GM12878 (cell line): ENCODE measurements around the gene GJA4. TPM values are rescaled to one million over a fixed set of nuclear protein-coding genes. Genes with fewer than 3 reads are reported as not detected.
A peak's percentile ranks its signal among the peaks of the same experiment; 100 is the strongest.

Experiments used
- ATAC-seq: fragments of 200-7000 bp; cut with Tn5 transposase; 3 replicates; pipeline ENCODE4 v1.9.1; 2020; ENCODE audit warnings: mild to moderate bottlenecking, moderate library complexity
- BruUV-seq: library from RNA; stranded (reverse); fragments of 400-500 nt; replicated peaks from 2 replicates; lab custom pipeline; 2021; lab: Mats Ljungman, UMichigan
- CTCF ChIA-PET: fragments of 300-600 bp; sonication (Branson Sonifier 250); formaldehyde crosslinking; extraction: SDS; loops from one replicate; lab custom pipeline; 2021; ENCODE audit warnings: inconsistent platforms; lab: Yijun Ruan, JAX
- POLR2A ChIA-PET: fragments of 350-600 bp; formaldehyde crosslinking; extraction: SDS; loops from one replicate; lab custom pipeline; 2021; ENCODE audit warnings: inconsistent platforms; lab: Charles Lee
- RAD21 ChIA-PET: fragments of 300-600 bp; sonication (Branson Sonifier 250); formaldehyde crosslinking; loops from one replicate; lab custom pipeline; 2023; ENCODE audit warnings: antibody characterized with exemption; ENCODE audit not compliant: unreplicated experiment; lab: Charles Lee
- SMC1A ChIA-PET: fragments of 300-600 bp; sonication (Branson Sonifier 250); formaldehyde crosslinking; loops from one replicate; lab custom pipeline; 2023; ENCODE audit not compliant: unreplicated experiment, uncharacterized antibody; lab: Charles Lee
- DNase-seq: peaks from one replicate; pipeline ENCODE4 v3.0.0-alpha.2; 2011; ENCODE audit warnings: low read depth, low spot score
- FAIRE-seq: peaks from 3 replicates; lab custom pipeline; 2011; peaks lifted over from hg19 to GRCh38; lab: Jason Lieb, UNC
- H2AFZ ChIP-seq: 2 replicates; pipeline ENCODE4 v1.6.0; 2011; ENCODE audit warnings: low read depth, low read length, control low read depth; ENCODE audit not compliant: control insufficient read depth
- H3K27ac ChIP-seq: 2 replicates; pipeline ENCODE4 v1.5.1; 2011; ENCODE audit warnings: control low read depth; ENCODE audit not compliant: control insufficient read depth, insufficient read depth
- H3K27me3 ChIP-seq, 2 experiments: replicated peaks in 1 of 2; 2 replicates each; pipeline versions ENCODE4 v1.6.0 to v1.6.1; 2011; ENCODE audit warnings: low read length in 1 of 2; ENCODE audit not compliant: control insufficient read depth in 2 of 2, insufficient read depth in 2 of 2
- H3K36me3 ChIP-seq, 2 experiments: 2 replicates each; pipeline ENCODE4 v1.5.1; 2011; ENCODE audit warnings: low read length in 1 of 2; ENCODE audit not compliant: control insufficient read depth in 2 of 2, insufficient read depth in 2 of 2
- H3K4me1 ChIP-seq: 2 replicates; pipeline ENCODE4 v1.6.1; 2011; ENCODE audit warnings: mild to moderate bottlenecking, low read length, moderate library complexity, mixed read lengths; ENCODE audit not compliant: control insufficient read depth, insufficient read depth
- H3K4me2 ChIP-seq: 2 replicates; pipeline ENCODE4 v1.6.0; 2011; ENCODE audit warnings: control low read depth; ENCODE audit not compliant: control insufficient read depth, insufficient read depth
- H3K4me3 ChIP-seq: fragments of 200-600 bp; sonication (generic); 2 replicates; pipeline ENCODE4 v1.5.1; 2016
- H3K79me2 ChIP-seq: 2 replicates; pipeline ENCODE4 v1.6.0; 2011; ENCODE audit warnings: low read length; ENCODE audit not compliant: control insufficient read depth, insufficient read depth
- H3K9ac ChIP-seq: 2 replicates; pipeline ENCODE4 v1.8.0; 2011; ENCODE audit warnings: low read length, control low read depth, mixed read lengths; ENCODE audit not compliant: control insufficient read depth, insufficient read depth
- H3K9me3 ChIP-seq: replicated peaks from 3 replicates; pipeline ENCODE4 v1.5.1; 2011; ENCODE audit warnings: mild to moderate bottlenecking, low read length; ENCODE audit not compliant: control insufficient read depth, insufficient read depth
- H4K20me1 ChIP-seq: 2 replicates; pipeline ENCODE4 v1.6.0; 2011; ENCODE audit not compliant: control insufficient read depth, insufficient read depth
- ASH2L ChIP-seq: fragments of 300-600, 200-600 bp; sonication (generic); IDR thresholded peaks from 2 replicates; pipeline ENCODE4 v1.6.1; 2017; ENCODE audit warnings: low read depth, mild to moderate bottlenecking, borderline replicate concordance
- ATF7 ChIP-seq: fragments of 450-650 bp; IDR thresholded peaks from 2 replicates; pipeline ENCODE4 v1.6.1; 2016; ENCODE audit warnings: low read depth, mild to moderate bottlenecking
- BCL11A ChIP-seq: IDR thresholded peaks from 2 replicates; pipeline ENCODE4 v1.6.1; 2011; ENCODE audit warnings: low read depth, low read length
- BCL3 ChIP-seq: IDR thresholded peaks from 2 replicates; pipeline ENCODE4 v1.6.1; 2011; ENCODE audit warnings: borderline replicate concordance, low read depth, mild to moderate bottlenecking, moderate library complexity, low read length; ENCODE audit not compliant: insufficient read depth, poor library complexity, severe bottlenecking
- BHLHE40 ChIP-seq, 2 experiments: fragments of 450-650 bp in 1 of 2; IDR thresholded peaks; 2 replicates each; pipeline ENCODE4 v1.6.1; 2011 to 2017; ENCODE audit warnings: low read depth in 2 of 2, borderline replicate concordance in 1 of 2, improper control_type of control experiment in 1 of 2, low read length in 1 of 2, mild to moderate bottlenecking in 1 of 2
- GATAD2B ChIP-seq: fragments of 450-650 bp; conservative IDR thresholded peaks from 2 replicates; pipeline ENCODE4 v1.6.1; 2017; ENCODE audit warnings: low read depth, mild to moderate bottlenecking, moderate library complexity
- HCFC1 ChIP-seq: fragments of 150-350 bp; IDR thresholded peaks from 2 replicates; pipeline ENCODE4 v1.6.1; 2014; ENCODE audit warnings: low read length
- IKZF2 ChIP-seq, 2 experiments: fragments of 450-650 bp; IDR thresholded peaks; 2 replicates each; pipeline ENCODE4 v1.6.1; 2017; ENCODE audit warnings: mild to moderate bottlenecking in 2 of 2, moderate library complexity in 2 of 2
- PML ChIP-seq: IDR thresholded peaks from 2 replicates; pipeline ENCODE4 v1.6.1; 2012; ENCODE audit warnings: low read length, inconsistent platforms
- POU2F2 ChIP-seq: IDR thresholded peaks from 3 replicates; pipeline ENCODE4 v1.6.1; 2011; ENCODE audit warnings: low read depth, mild to moderate bottlenecking, low read length, borderline replicate concordance
- RAD51 ChIP-seq: fragments of 450-650 bp; IDR thresholded peaks from 2 replicates; pipeline ENCODE4 v1.6.1; 2016; ENCODE audit warnings: moderate library complexity, mild to moderate bottlenecking, inconsistent platforms
- RUNX3 ChIP-seq: IDR thresholded peaks from 2 replicates; pipeline ENCODE4 v1.6.1; 2012; ENCODE audit warnings: low read length, inconsistent platforms
- SREBF2 ChIP-seq: IDR thresholded peaks from 2 replicates; pipeline ENCODE4 v1.6.1; 2012; ENCODE audit warnings: mild to moderate bottlenecking, low read length
- TBL1XR1 ChIP-seq: IDR thresholded peaks from 2 replicates; pipeline ENCODE4 v1.6.1; 2012; ENCODE audit warnings: low read depth, low read length, improper control_type of control experiment
- TCF3 ChIP-seq: IDR thresholded peaks from 2 replicates; pipeline ENCODE4 v1.6.1; 2012; ENCODE audit warnings: low read depth, mild to moderate bottlenecking, low read length, borderline replicate concordance; ENCODE audit not compliant: insufficient read depth
- ZNF622 ChIP-seq: fragments of 450-650 bp; IDR thresholded peaks from 2 replicates; pipeline ENCODE4 v1.6.1; 2017; ENCODE audit warnings: mild to moderate bottlenecking, inconsistent platforms
- ZSCAN29 ChIP-seq: fragments of 450-650 bp; IDR thresholded peaks from 2 replicates; pipeline ENCODE4 v1.6.1; 2017; ENCODE audit warnings: mild to moderate bottlenecking, moderate library complexity
- WGBS: methylation state at CpG from one replicate; pipeline ENCODE4 v1.1.6; 2016; ENCODE audit warnings: low lambda C conversion rate; ENCODE audit not compliant: insufficient replicate concordance, insufficient coverage; ENCODE audit errors: missing lambda C conversion rate; 5-methylcytosine and 5-hydroxymethylcytosine counted together
- in situ Hi-C: fragments of 300-500 bp; cut with MboI; formaldehyde crosslinking; loops from 9 replicates; pipeline ENCODE4 v1.14.3; 2018; ENCODE audit warnings: mixed read lengths
- intact Hi-C: fragments of 100-400 bp; cut with micrococcal nuclease; formaldehyde crosslinking; loops from one replicate; pipeline ENCODE4 v1.14.2; 2022; ENCODE audit not compliant: unreplicated experiment
- polyA plus RNA-seq, 11 experiments: library from polyadenylated mRNA; depleted of rRNA in 4 of 11; unstranded in 6 of 11; stranded (reverse) in 5 of 11; fragments of >200 nt; fragmentation: Nextera tagmentation in 4 of 11; fragmentation: Illumina TruSeq in 1 of 11; extraction: Ambion mirVana in 4 of 11; extraction: Trizol in 1 of 11; gene quantifications; 1 replicate in 1 of 11; 2 replicates in 10 of 11; pipeline versions ENCODE4 v1.2.1 to v1.2.3, GENCODE V29; 2011 to 2016; ENCODE audit warnings: inconsistent platforms in 2 of 11, missing spikeins in 2 of 11, low read depth in 1 of 11
- total RNA-seq, 4 experiments: library from RNA; depleted of rRNA in 3 of 4; stranded (reverse); fragments of >200 nt in 3 of 4; fragmentation: Illumina TruSeq in 1 of 4; extraction: Trizol in 1 of 4; gene quantifications; 2 replicates each; pipeline versions ENCODE4 v1.2.1 to v1.2.3, GENCODE V29; 2013 to 2021
- TF ChIP-seq, protein P1 (sequence below): IDR thresholded peaks from 2 replicates; pipeline ENCODE4 v1.6.1; 2012; ENCODE audit warnings: low read depth, low read length, improper control_type of control experiment
- TF ChIP-seq, protein P2 (sequence below): fragments of 450-650 bp; IDR thresholded peaks from 2 replicates; pipeline ENCODE4 v1.6.1; 2017; ENCODE audit warnings: mild to moderate bottlenecking, moderate library complexity
- TF ChIP-seq, protein P3 (sequence below): fragments of 450-650 bp; IDR thresholded peaks from 2 replicates; pipeline ENCODE4 v1.6.1; 2016; ENCODE audit warnings: mild to moderate bottlenecking

GJA4 gene
- total and polyA plus RNA-seq, 10 of the 15 experiments (the other 5 are each of a cell fraction or from before 2014, with no cell fraction given), result 0.09 to 0.18 TPM; not detected in 8

GRCh38 chr1:34796990-34797389, 4.2 kb downstream of the GJA4 start:
- in situ Hi-C loops, result no loop called here
- Histone ChIP-seq H4K20me1 (no peaks in the 10 kb centered on the region), H3K9me3 (no peaks in the 10 kb centered on the region), H3K4me3 (no peak overlapping the region), H3K79me2 (no peaks in the 10 kb centered on the region), H2AFZ (no peak overlapping the region), H3K4me1 (peaks cover 27% of the 10 kb centered on the region), H3K4me2 (0 out of 2 replicates have a peak overlapping the region, but pooled peaks have one; percentile 30), H3K27ac (no peak overlapping the region), H3K36me3 (no peaks in the 10 kb centered on the region), H3K27me3 (no peaks in the 10 kb centered on the region), H3K9ac (no peak overlapping the region)
- SMC1A ChIA-PET, result interaction anchor here (1.2 to 1.4 kb wide), 3 partner anchors 10 to 60 kb away, joined by 3 to 5 read pairs (median 5); no protein-coding TSS in a partner anchor
- POLR2A ChIA-PET, result no interaction called here
- WGBS, result 19% methylated on average over 6 of the region's 6 CpGs
- intact Hi-C loops, result no loop called here
- BruUV-seq, result no TSS peak
- RAD21 ChIA-PET, result interaction anchor here (1.1 kb wide), 1 partner anchor 11 kb away, joined by 3 read pairs; no protein-coding TSS in a partner anchor
- FAIRE-seq (peak; percentile 23), DNase-seq (peak; percentile 27), ATAC-seq (peak; percentile 73)
- CTCF ChIA-PET, result interaction anchor here (0.5 to 0.8 kb wide), 2 partner anchors 63 to 504 kb away, joined by 3 read pairs; partner anchors contain the start of gene SMIM12
- TF ChIP-seq ZSCAN29, result no peak
- TF ChIP-seq GATAD2B, result no peak
- no peak for TF ChIP-seq BCL11A
- TF ChIP-seq SREBF2, result no peak
- TF ChIP-seq ATF7, result no peak
- TF ChIP-seq HCFC1, result no peak
- TF ChIP-seq, protein P1, sequence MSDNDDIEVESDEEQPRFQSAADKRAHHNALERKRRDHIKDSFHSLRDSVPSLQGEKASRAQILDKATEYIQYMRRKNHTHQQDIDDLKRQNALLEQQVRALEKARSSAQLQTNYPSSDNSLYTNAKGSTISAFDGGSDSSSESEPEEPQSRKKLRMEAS, result no peak
- TF ChIP-seq RAD51, result no peak
- TF ChIP-seq, protein P2, sequence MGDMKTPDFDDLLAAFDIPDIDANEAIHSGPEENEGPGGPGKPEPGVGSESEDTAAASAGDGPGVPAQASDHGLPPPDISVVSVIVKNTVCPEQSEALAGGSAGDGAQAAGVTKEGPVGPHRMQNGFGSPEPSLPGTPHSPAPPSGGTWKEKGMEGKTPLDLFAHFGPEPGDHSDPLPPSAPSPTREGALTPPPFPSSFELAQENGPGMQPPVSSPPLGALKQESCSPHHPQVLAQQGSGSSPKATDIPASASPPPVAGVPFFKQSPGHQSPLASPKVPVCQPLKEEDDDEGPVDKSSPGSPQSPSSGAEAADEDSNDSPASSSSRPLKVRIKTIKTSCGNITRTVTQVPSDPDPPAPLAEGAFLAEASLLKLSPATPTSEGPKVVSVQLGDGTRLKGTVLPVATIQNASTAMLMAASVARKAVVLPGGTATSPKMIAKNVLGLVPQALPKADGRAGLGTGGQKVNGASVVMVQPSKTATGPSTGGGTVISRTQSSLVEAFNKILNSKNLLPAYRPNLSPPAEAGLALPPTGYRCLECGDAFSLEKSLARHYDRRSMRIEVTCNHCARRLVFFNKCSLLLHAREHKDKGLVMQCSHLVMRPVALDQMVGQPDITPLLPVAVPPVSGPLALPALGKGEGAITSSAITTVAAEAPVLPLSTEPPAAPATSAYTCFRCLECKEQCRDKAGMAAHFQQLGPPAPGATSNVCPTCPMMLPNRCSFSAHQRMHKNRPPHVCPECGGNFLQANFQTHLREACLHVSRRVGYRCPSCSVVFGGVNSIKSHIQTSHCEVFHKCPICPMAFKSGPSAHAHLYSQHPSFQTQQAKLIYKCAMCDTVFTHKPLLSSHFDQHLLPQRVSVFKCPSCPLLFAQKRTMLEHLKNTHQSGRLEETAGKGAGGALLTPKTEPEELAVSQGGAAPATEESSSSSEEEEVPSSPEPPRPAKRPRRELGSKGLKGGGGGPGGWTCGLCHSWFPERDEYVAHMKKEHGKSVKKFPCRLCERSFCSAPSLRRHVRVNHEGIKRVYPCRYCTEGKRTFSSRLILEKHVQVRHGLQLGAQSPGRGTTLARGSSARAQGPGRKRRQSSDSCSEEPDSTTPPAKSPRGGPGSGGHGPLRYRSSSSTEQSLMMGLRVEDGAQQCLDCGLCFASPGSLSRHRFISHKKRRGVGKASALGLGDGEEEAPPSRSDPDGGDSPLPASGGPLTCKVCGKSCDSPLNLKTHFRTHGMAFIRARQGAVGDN, result no peak
- peak; percentile 60 to 72 for TF ChIP-seq BHLHE40 (IDR thresholded peaks at IDR 0.05; ENCODE audit: borderline replicate concordance in 1 of 2, low read depth in 2 of 2, low read length in 1 of 2)
- no peak for TF ChIP-seq TBL1XR1
- no peak for TF ChIP-seq PML
- TF ChIP-seq TCF3, result no peak
- TF ChIP-seq BCL3, result no peak
- no peak for TF ChIP-seq ASH2L
- no peak for TF ChIP-seq ZNF622
- TF ChIP-seq, protein P3, sequence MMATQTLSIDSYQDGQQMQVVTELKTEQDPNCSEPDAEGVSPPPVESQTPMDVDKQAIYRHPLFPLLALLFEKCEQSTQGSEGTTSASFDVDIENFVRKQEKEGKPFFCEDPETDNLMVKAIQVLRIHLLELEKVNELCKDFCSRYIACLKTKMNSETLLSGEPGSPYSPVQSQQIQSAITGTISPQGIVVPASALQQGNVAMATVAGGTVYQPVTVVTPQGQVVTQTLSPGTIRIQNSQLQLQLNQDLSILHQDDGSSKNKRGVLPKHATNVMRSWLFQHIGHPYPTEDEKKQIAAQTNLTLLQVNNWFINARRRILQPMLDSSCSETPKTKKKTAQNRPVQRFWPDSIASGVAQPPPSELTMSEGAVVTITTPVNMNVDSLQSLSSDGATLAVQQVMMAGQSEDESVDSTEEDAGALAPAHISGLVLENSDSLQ, result peak; percentile 20; the same call in 1 of the 2 replicates
- TF ChIP-seq POU2F2, result peak; percentile 85; the same call in 2 of the 3 replicates
- TF ChIP-seq IKZF2 (IDR thresholded peaks at IDR 0.05), result no peak
- TF ChIP-seq RUNX3, result peak; percentile 77
